Stimulated activated CD8-positive, alpha-beta memory T cell treated with anti-CD3 and anti-CD28 coated beads, Interleukin-4, amount 100 ng/mL, for 24 hours (primary cell): ENCODE data around the gene FIP1L1.
"Not testable (repeated sequence)": the region's sequence is repeated elsewhere in the genome, so short reads cannot be mapped to it uniquely, and the experiment has no call there.

Experiments
- DNase-seq: peaks from one replicate; pipeline ENCODE4 v3.0.0-alpha.2; 2020; ENCODE audit warnings: low read depth

Gene FIP1L1

DNA sequence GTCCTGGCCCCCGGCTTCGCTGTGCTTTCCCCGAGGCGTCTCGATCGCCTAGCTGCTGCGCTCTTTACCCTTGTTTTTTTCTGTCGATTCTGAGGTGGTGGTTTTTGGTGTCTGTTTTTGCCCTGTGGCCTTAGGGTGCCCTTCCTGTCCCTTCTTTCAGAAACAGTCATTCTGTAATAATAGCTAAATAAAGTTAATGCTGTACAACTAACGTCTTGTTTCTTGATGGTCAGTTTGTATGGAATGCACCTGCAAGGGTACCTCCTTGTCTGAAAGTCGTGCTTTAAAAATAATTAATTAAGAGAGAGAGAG lies 686 bp downstream of the FIP1L1 start:
- DNase-seq, result no peak

DNA sequence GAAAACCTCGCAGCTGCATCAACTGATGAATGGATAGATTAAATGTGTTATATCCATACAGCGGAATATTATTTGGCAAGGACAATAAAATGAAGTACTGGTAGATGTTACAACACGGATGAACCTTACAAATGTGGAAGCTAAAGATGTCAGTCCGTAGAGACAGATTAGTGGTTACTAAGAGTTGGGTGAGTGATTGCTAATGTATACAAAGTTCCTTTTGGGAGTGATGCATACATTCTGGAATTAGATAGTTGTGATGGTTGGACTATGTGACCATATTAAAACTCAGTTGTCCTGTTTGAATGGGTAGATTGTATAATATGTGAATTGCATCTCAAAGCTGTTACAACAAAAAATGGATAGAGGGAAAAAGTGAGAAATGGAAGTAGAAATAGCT lies 2.8 kb downstream of the FIP1L1 start:
- no peak for DNase-seq

DNA sequence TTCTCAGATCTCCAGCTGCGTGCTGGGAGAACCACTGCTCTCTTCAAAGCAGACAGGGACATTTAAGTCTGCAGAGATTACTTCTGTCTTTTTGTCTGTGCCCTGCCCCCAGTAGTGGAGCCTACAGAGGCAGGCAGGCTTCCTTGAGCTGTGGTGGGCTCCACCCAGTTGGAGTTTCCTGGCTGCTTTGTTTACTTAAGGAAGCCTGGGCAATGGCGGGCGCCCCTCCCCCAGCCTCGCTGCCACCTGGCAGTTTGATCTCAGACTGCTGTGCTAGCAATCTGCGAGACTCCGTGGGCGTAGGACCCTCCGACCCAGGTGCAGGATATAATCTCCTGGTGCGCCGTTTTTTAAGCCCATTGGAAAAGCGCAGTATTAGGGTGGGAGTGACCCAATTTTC lies 32.0 kb downstream of the FIP1L1 start:
- not testable (repeated sequence) for DNase-seq

DNA sequence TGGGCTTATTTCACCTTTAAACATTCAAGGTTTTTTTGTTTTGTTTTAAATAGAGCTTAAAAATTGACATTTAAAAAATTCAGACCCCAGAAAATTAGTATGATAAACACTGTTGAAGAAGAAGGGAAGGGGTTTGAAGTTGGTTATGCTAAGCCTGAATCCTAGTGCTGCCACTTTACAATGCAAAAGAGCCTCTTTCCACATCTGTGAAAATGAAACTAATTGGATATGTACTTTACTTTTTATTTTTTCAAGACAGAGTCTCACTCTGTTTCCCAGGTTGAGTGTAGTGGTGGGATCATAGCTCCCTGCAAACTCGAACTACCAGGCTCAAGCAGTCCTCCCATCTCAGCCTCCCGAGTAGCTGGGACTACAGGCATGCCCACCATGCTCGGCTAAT lies 41.8 kb downstream of the FIP1L1 start:
- DNase-seq, result no peak

DNA sequence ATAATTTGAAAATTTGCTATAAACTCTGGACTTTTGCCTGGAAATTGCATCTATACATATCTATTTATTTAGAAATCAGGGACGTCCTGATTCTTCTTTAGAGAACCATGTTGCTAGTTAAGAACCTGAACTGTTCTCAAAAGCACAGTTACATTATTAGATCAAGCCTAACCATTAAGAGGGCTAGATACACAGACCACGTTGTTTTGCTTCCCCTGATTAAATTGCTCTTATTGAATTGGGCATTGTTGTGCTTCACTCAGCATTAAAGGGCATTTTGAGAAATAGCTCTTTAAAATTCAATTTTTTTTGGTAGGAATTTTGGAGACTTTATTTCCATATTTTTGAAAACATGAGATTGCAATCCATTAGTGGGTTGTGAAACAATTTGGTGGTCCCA lies 44.4 kb downstream of the FIP1L1 start:
- no peak for DNase-seq

DNA sequence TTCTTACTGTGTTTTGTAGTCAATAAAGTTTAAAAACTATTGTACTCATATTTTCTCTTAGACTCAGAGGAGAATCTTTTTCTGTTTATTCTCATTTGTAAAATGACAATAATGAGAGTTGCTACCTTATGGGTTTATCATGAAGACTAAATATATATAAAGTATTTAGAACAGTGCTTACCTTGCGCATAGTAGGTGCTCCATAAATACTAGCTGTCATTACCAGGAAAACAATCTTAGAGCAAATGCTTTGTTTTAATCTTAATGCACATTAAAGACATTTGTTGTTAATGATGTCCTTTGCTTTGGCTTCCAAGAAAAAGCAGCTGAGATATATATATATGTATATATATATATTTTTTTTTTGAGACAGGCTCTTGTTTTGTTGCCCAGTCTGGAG lies 44.9 kb downstream of the FIP1L1 start:
- DNase-seq, result no peak

DNA sequence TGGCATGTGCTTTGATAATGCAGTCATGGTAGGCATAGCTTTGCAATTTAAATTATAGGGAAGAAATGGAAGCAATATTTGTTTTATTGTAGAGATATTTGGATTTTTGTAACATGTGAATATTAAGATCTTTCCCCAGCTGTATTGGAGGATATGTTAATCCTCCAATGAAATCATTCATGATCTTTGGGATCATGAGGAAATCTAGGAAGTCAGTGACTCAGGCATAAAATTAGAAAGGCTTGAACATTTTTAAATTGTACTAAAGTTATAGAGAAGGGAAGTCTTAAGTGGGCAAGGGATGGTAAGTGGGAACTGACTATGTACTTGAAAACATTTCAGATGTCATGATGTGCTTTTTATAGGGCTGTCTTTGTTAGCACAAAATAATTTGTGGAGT lies 46.8 kb downstream of the FIP1L1 start:
- no peak for DNase-seq

DNA sequence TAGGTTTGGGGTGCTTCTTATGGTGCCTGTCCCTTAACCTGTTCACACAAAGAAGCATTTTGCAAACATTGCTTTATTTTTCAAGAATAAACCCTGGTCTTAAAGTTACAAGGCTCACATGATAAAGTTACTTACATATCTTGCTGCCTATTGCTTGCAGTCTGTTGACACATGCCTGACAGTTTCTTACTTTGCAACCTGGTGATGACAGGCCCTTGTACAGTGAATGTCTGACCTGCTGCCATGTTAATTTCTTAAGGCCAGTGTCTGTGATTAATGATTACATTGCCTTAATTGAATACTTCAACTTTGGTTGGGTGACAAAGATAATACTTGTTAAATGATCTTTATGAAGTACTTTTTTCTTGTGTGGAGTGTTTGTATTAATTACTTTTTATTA lies 49.9 kb downstream of the FIP1L1 start:
- DNase-seq, result no peak

DNA sequence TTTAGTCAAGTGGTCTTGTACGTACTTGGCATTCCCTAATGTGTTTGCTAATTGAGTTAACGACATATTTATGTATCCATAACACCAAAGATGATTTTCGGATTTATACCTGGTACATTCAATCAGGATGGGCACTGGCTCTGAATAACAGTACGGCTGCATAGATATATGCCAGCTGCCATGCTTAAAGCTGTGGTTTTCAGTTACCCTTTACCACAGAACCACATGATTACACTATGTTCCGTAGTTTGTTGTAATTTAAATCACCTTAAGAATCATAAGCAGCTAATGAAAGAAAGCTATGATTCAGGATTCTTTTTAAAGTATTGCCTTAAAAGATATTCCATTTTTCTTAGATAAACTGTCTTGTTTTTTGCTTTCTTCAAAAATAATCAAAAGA lies 53.6 kb downstream of the FIP1L1 start:
- DNase-seq, result no peak

DNA sequence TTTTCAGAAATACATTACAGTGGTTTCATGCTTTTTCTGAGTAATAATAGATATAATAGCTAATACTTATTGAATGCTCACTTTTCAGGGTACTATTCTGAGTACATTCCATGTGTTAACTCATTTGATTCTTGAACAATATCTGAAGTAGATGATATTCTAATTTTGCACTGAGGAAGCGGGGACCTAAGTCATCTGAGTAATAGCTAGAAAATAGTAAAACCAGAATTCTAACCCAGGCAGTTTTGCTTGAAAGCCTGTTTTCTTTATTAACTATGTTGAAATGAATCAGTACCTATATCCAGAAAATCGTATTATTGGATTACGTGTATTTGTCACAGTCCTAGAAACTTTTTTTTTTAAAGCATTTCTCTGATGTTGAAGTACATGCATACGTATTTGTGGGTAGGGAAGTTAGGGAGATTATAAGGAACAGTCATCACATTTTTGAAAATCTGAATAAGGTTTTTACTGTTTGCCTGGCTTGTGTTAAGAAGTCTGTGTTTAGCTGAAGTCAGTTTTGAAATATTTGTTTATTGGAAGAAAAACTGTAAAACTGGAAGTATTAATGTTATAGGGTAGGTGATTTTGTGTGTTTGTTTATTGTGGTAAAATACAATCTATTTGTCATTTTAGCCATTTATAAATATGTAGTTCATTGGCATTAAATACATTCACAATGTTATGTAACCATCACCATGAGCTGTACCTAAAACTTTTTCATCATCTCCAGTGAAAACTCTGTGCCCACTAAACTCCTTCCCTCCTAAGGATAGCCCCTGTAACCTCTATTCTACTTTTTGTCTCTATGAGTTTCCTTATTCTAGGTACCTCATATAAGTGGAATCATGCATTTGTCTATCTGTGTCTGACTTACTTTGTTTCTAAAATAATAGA lies 55.3 kb downstream of the FIP1L1 start:
- no peak for DNase-seq

DNA sequence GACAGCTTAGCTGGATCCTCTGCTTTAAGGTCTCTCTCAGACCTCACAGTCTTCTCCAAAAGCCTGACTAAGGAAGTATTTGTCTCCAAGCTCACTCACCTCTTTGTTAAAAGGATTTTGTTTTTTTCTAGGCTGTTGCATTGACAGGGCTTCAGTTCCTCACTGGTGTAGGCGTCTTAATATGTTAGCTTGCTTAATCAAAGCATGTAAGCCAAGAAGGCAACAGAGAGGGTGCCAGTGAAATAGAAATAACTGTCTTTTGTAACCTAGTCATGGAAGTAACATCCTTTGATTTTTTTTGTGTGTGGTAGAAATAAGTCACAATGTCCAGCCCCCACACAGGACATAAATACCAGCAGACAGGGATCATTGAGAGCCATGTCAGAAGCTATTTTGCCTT lies 58.8 kb downstream of the FIP1L1 start:
- no peak for DNase-seq

DNA sequence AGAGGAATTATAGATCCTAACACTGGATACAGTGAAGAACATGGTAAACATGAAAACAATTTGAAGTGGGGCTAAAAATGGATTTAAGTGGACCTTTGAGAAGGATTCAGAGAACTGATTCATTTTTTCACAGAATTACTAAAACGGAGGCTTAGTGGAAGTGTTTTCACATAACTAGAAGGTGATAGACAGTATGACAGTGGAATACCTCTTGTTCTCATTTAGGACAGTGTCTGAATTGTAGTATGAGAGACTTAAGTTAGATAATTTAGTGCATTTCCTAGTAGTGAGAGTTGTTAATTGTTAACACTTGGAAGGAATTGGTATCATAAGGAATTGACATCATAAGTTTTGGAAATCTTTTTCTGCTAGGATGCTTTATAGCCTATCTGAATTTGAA lies 64.1 kb downstream of the FIP1L1 start:
- no peak for DNase-seq

DNA sequence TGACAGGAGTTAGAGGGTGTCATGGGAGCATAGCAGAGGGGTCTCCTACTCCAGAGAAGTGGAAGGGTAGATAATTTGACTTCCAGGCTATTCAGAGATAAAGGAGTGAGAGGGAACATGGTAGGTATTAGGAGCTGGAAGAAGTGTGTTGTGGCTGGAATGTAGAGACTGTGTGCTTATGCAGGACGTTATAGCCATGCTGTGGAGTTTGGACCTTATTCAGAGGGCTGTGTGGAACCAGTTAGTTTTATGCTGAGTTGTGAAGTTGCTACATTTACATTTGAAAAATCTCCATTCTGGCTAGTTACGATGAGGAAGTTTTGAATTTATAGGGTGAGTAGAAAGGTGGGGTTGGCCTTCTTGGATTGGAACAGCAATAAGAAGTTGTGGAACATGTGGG lies 67.5 kb downstream of the FIP1L1 start:
- DNase-seq, result no peak

DNA sequence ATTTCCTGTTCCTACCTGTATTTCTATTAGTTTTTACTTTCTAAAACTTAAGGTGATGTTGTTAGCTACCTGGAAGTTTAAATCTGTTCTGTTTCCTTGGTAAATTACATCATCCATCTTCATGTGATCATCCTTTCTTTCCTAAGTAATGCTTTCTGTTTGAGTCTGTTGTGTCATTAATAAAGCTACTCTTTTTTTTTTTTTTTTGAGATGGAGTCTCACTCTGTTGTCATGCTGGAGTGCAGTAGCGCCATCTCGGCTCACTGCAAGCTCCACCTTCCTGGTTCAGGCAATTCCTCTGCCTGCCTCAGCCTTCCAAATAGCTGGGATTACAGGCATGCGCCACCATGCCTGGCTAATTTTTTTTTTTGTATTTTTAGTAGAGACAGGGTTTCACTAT lies 73.3 kb downstream of the FIP1L1 start:
- DNase-seq, result no peak

DNA sequence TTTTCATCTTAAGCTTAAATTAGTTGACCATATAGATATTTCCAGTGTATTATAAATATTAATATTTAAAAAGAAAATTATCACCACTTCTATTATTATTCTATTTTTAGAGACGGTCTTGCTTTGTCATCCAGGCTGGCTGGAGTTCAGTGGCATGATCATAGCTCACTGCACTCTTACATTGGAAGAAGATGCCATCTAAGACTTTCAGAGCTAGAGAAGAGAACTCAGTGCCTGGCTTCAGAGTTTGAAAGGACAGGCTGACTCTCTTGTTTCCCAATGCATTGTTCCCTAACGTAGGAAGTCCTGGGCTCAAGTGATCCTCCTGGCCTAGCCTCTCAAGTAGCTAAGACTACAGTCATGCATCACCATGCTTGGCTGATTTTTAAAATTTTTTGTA lies 75.9 kb downstream of the FIP1L1 start:
- no peak for DNase-seq

DNA sequence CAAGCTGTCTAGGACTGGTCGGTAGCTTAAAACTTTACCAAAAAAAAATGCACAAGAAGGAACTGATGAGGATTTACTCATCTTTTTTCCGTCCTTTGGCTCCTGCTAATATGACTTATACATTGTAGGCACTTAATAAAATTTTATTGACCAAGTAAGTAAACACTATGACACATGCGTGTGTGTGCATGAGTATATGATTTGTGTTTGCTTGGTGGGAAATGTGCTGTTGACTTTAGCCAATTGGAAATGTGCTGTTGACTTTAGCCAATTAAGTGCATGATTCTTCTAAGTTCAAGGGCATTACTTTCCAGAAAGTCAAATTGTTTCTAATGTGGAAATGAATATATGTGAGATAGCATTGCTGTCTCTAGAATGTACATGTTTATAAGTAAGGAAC lies 78.3 kb downstream of the FIP1L1 start:
- no peak for DNase-seq

DNA sequence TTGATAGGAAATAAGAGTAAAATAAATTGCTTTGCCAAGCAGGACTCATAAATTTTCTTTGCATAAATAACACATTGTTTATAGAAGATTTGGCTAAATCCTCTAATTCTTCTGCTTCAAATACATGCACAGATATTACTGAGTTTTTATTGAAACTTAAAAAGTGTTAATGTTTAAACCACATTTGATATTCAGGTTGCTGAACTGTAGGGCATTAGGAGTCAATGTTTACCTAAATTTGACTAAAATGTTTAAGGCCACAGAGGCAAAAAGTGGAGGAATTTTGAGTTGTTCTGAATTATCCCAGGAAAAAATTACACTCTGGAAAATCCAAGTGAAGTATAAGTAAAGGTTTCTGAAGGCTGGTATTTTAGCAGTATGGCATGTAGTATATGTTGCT lies 78.7 kb downstream of the FIP1L1 start:
- no peak for DNase-seq

DNA sequence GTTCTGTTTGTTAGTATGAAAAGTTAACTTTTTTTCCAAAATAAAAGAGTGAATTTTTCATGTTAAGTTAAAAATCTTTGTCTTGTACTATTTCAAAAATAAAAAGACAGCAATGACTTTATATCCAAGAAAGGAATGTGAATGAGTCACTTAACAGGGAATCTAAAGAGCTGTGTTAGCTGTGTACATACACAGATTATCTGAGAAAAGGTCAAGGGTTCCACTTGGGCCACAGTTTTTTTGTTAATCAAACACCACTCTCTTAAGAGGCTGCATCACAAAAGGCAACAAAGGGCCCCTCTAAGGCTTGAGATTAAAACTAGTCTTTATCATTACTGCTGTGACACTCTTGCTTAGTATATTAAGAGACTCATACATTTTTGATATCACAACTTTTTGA lies 82.1 kb downstream of the FIP1L1 start:
- DNase-seq, result no peak

DNA sequence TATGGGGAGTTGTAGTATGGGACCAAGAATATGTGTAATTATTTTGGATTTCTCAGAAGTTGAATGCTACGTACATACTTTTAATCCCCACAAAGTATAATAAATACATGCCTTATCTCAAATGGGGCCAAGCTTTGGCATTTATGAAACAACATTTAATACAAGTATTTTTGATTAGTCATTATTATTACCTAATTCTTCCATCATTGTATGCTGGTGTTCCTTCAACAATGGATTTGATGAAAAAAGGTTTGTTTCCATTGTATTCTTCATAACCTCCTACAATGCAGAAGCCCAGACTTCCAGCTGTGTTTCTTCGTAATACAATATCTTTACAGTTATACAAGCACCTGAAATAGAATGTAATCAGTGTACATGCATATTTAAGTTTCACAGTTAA lies 83.8 kb downstream of the FIP1L1 start:
- no peak for DNase-seq

DNA sequence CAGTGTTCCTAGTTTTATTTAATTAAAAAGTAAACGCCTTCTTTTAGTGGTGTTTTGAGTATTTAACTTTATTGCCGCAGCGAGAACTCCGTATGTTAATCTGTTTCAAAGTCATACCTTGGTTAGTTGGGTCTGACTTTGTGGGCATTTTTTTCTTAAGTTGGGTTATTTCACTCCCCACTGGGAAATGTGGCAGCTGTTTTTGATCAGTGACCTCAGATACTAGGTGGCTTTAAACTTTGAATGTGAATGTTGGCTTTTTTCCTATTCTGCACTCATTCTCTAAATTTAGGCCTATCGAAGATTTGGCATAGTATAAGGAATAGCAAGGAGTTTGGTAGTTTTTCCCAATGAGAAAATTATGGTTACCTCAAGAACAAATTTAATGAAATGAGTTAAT lies 85.9 kb downstream of the FIP1L1 start:
- no peak for DNase-seq

DNA sequence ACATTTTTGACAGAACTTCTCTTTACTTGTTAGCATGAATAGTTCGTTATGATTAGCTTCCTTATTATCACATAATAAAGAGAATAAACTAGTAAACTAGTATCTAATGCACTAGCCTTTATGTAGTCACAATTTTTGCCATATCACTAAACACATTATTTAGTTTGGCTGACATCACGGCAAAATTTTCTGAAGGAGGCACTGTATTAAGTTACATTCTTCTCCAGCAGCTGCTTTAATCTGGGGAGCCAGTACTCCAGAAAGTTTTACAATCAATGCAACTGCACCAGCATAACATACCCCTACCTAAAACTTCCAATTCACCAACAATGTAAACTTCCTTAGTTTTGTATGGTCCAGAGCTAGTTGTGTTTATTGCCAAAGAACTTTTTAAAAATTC lies 87.8 kb downstream of the FIP1L1 start:
- DNase-seq, result no peak

DNA sequence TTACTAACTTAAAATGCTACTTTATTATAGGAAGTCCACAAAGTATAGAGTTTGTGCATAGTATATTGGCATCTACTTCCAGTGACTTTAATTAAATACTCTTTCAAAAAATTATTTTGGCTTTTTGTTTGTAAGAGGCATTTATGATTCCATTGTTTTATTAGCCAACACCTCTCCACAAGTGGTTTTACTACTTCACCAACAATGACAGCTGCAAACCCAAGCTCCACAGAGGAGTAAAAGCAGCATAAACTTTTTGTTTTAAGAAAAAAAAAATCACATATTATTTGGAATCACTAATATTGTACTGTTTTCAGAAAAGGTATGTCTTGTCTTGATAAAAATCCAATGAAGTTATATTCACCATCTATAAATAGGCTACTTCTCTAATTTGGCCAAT lies 88.5 kb downstream of the FIP1L1 start:
- DNase-seq, result no peak

DNA sequence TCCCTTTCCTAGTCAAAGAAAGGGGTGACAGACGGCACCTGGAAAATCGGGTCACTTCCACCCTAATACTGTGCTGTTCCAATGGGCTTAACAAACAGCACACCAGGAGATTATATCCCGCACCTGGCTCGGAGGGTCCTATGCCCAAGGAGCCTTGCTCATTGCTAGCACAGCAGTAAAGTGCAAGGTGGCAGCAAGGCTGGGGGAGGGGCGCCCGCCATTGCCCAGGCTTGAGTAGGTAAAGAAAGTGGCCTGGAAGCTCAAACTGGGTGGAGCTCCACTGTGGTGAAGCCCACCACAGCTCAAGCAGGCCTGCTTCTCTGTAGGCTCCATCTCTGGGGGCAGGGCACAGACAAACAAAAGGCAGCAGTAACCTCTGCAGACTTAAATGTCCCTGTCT lies 89.1 kb downstream of the FIP1L1 start:
- not testable (repeated sequence) for DNase-seq

DNA sequence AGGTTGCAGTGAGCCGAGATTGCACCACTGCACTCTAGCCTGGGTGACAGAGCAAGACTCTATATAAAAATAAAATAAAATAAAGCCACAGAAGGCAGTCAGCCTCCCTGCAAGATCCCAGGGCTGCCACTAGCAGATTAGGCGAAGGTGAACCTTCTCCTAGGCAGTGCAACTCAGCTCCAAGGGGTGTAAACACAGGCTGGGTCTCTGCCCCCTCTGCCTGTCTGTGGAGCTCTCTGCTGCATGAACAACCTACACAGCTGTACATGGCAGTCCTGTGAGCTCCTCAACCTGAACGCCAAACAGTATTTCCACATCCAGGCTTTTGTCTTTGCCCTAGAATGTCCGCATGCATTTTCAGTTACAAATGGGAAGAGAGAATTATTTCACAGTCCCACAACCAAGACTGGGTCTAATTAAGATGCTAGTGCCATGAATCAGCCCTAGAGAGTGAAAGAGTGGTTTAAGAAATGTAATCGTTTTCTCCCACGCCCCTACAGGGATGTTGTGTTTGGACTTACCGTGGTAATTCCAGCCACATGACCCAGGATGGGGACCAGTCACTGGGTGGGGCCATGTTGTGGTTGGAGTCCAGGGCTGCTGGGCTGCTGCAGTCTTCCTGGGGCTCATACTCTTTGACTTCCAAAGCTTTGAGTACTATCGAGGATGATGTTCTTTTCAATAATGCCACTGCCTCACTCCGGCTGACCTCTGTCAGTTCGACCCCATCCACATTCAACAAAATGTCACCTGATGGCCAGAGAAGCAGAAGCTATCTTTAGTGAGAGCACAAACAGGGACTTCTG lies 99.0 kb downstream of the FIP1L1 start:
- DNase-seq, result no peak
